Right lung (tissue), 5 donors: ENCODE data around the gene SPOP. TPM values are rescaled to one million over a fixed set of nuclear protein-coding genes. Genes with fewer than 3 reads are reported as not detected.

Experiments
- DNase-seq, 2 donors: peaks; one replicate each; pipeline ENCODE4 v3.0.0-alpha.2; 2013
- polyA plus RNA-seq, 5 donors: library from polyadenylated mRNA; unstranded; fragments of 120-200 nt; gene quantifications; one replicate each; pipeline versions ENCODE4 v1.2.1 to v1.2.3, GENCODE V29; 2013; ENCODE audit warnings: inconsistent platforms in 1 of 5, low replicate concordance in 1 of 5; ENCODE audit not compliant: insufficient read length in 5 of 5, insufficient read depth in 1 of 5

Gene SPOP
- polyA plus RNA-seq, 5 donors: 67.8 to 86.0 (median 73.8) TPM

GRCh38 chr17:49621946-49622529 is 55.9 kb downstream of the SPOP start:
- no peak for DNase-seq

- no peak for DNase-seq
Measured at GRCh38 chr17:49621420-49621819, 56.5 kb downstream of the SPOP start.

- no peak for DNase-seq
Measured at GRCh38 chr17:49618028-49618611, 59.8 kb downstream of the SPOP start.

GRCh38 chr17:49616601-49617131 is 61.2 kb downstream of the SPOP start:
- DNase-seq: peak; percentile 23 to 40

- DNase-seq: no peak
Measured at GRCh38 chr17:49616086-49616485, 61.8 kb downstream of the SPOP start.

- no peak for DNase-seq
Measured at GRCh38 chr17:49613182-49613800, 64.6 kb downstream of the SPOP start.

- DNase-seq: no peak
Measured at GRCh38 chr17:49612726-49613125, 65.2 kb downstream of the SPOP start.

GRCh38 chr17:49610883-49611584 is 66.9 kb downstream of the SPOP start:
- no peak for DNase-seq

- DNase-seq: no peak
Measured at GRCh38 chr17:49604314-49604869, 73.5 kb downstream of the SPOP start.

GRCh38 chr17:49603720-49604119 is 74.2 kb downstream of the SPOP start:
- no peak for DNase-seq

GRCh38 chr17:49603238-49603637 is 74.7 kb downstream of the SPOP start:
- no peak for DNase-seq

GRCh38 chr17:49602783-49603182 is 75.1 kb downstream of the SPOP start:
- no peak for DNase-seq

GRCh38 chr17:49600949-49601348 is 76.9 kb downstream of the SPOP start:
- DNase-seq: no peak

GRCh38 chr17:49598918-49599317 is 79.0 kb downstream of the SPOP start:
- DNase-seq: no peak

GRCh38 chr17:49597928-49598655 is 79.8 kb downstream of the SPOP start:
- DNase-seq: no peak

- DNase-seq: no peak
Measured at GRCh38 chr17:49597436-49597835, 80.5 kb downstream of the SPOP start.

- DNase-seq: no peak
Measured at GRCh38 chr17:49596613-49597244, 81.2 kb downstream of the SPOP start.

- DNase-seq: no peak
Measured at GRCh38 chr17:49595980-49596379, 81.9 kb downstream of the SPOP start.

- DNase-seq: no peak
Measured at GRCh38 chr17:49595328-49595727, 82.6 kb downstream of the SPOP start.

GRCh38 chr17:49592263-49592662 is 85.6 kb downstream of the SPOP start:
- DNase-seq: no peak

GRCh38 chr17:49590874-49591273 is 87.0 kb downstream of the SPOP start:
- no peak for DNase-seq
